Loucy (cell line): ENCODE measurements around the gene RELT.

Experiments
- H2AFZ ChIP-seq: fragments of 200-600 bp; sonication (generic); 2 replicates; pipeline ENCODE4 v1.6.0; 2016; ENCODE audit warnings: antibody characterized with exemption, mild to moderate bottlenecking, low read length, moderate library complexity
- H3F3A ChIP-seq: fragments of 200-600 bp; 2 replicates; pipeline ENCODE4 v1.6.0; 2016; ENCODE audit warnings: antibody characterized with exemption, low read depth, mild to moderate bottlenecking
- H3K27me3 ChIP-seq: fragments of 200-600 bp; sonication (generic); 2 replicates; pipeline ENCODE4 v1.6.1; 2014; ENCODE audit warnings: low read length, mild to moderate bottlenecking; ENCODE audit not compliant: insufficient read depth, poor library complexity, severe bottlenecking
- H3K36me3 ChIP-seq: fragments of 200-600 bp; sonication (generic); 2 replicates; pipeline ENCODE4 v1.6.1; 2016; ENCODE audit warnings: low read length; ENCODE audit not compliant: insufficient read depth
- H3K4me1 ChIP-seq: fragments of 200-600 bp; sonication (generic); 2 replicates; pipeline ENCODE4 v1.5.1; 2014; ENCODE audit warnings: low read length, mild to moderate bottlenecking; ENCODE audit not compliant: insufficient read depth, poor library complexity, severe bottlenecking
- H3K4me2 ChIP-seq: fragments of 200-600 bp; sonication (generic); 2 replicates; pipeline ENCODE4 v1.6.0; 2014; ENCODE audit warnings: antibody characterized with exemption, low read length, low read depth, mild to moderate bottlenecking; ENCODE audit not compliant: poor library complexity, severe bottlenecking
- H3K4me3 ChIP-seq: fragments of 200-600 bp; sonication (generic); 2 replicates; pipeline ENCODE4 v1.5.1; 2014; ENCODE audit warnings: low read length, mild to moderate bottlenecking, mixed read lengths; ENCODE audit not compliant: poor library complexity, severe bottlenecking
- H3K79me2 ChIP-seq: fragments of 200-600 bp; sonication (generic); 2 replicates; pipeline ENCODE4 v1.6.1; 2014; ENCODE audit warnings: low read length; ENCODE audit not compliant: insufficient read depth
- H3K9ac ChIP-seq: fragments of 200-600 bp; sonication (generic); 2 replicates; pipeline ENCODE4 v1.6.0; 2014; ENCODE audit warnings: mild to moderate bottlenecking, low read depth, low read length, moderate library complexity; ENCODE audit not compliant: poor library complexity, severe bottlenecking
- H3K9me2 ChIP-seq: fragments of 200-600 bp; sonication (generic); replicated peaks from 2 replicates; pipeline ENCODE4 v1.6.1; 2016; ENCODE audit warnings: low read depth, low read length, mixed read lengths
- H3K9me3 ChIP-seq: fragments of 200-600 bp; sonication (generic); 2 replicates; pipeline ENCODE4 v1.6.1; 2014; ENCODE audit warnings: mild to moderate bottlenecking, antibody characterized with exemption, low read length, low read depth; ENCODE audit not compliant: insufficient read depth
- H4K20me1 ChIP-seq: fragments of 200-600 bp; sonication (generic); 2 replicates; pipeline ENCODE4 v1.6.0; 2014; ENCODE audit warnings: antibody characterized with exemption, low read length, mild to moderate bottlenecking; ENCODE audit not compliant: insufficient read depth, poor library complexity, severe bottlenecking
- CTCF ChIP-seq: fragments of 200-600 bp; sonication (generic); conservative IDR thresholded peaks from 2 replicates; pipeline ENCODE4 v1.5.1; 2014; ENCODE audit warnings: mild to moderate bottlenecking, antibody characterized with exemption, low read length
- EZH2phosphoT487 ChIP-seq: fragments of 200-600 bp; IDR thresholded peaks from 2 replicates; pipeline ENCODE4 v1.6.1; 2018; ENCODE audit warnings: antibody characterized with exemption, mild to moderate bottlenecking, moderate library complexity, borderline replicate concordance

The RELT gene

GRCh38 chr11:73381589-73381988, 5.4 kb downstream of the RELT start:
- Histone ChIP-seq H3K9ac (peak overlapping the region; percentile 20), H3K4me1 (peaks cover 84% of the 10 kb centered on the region), H3K9me2 (no peaks in the 10 kb centered on the region), H3K79me2 (peaks cover 100% of the 10 kb centered on the region), H2AFZ (no peak overlapping the region), H3K4me2 (peak overlapping the region; percentile 87), H4K20me1 (peaks cover 86% of the 10 kb centered on the region), H3K27me3 (peaks cover 4% of the 10 kb centered on the region), H3K9me3 (no peaks in the 10 kb centered on the region), H3K36me3 (no peaks in the 10 kb centered on the region), H3K4me3 (no peak overlapping the region), H3F3A (no peaks in the 10 kb centered on the region)
- TF ChIP-seq EZH2phosphoT487 = no peak
- no peak for TF ChIP-seq CTCF

- H3K27me3 ChIP-seq = no peaks in the 10 kb centered on the region
- H3K4me2 ChIP-seq = peak overlapping the region; percentile 87
- no peaks in the 10 kb centered on the region for H3K9me3 ChIP-seq
- H3K79me2 ChIP-seq = peaks cover 100% of the 10 kb centered on the region
- no peaks in the 10 kb centered on the region for H3K9me2 ChIP-seq
- H3K36me3 ChIP-seq = no peaks in the 10 kb centered on the region
- H3F3A ChIP-seq = no peaks in the 10 kb centered on the region
- no peak overlapping the region for H3K4me3 ChIP-seq
- H4K20me1 ChIP-seq = peaks cover 82% of the 10 kb centered on the region
- H3K4me1 ChIP-seq = peaks cover 90% of the 10 kb centered on the region
- TF ChIP-seq EZH2phosphoT487 (no peak), CTCF (no peak)
- H2AFZ ChIP-seq = no peak overlapping the region
- H3K9ac ChIP-seq = no peak overlapping the region
Measured at GRCh38 chr11:73382183-73382582, 6.0 kb downstream of the RELT start.

- H3K4me1 ChIP-seq = peaks cover 90% of the 10 kb centered on the region
- peaks cover 100% of the 10 kb centered on the region for H3K79me2 ChIP-seq
Measured at GRCh38 chr11:73382747-73383146, 6.5 kb downstream of the RELT start.

More at GRCh38 chr11:73382747-73383146, 6.5 kb downstream of the RELT start:
- Histone ChIP-seq H2AFZ (no peak overlapping the region), H3K9me3 (no peaks in the 10 kb centered on the region), H3K4me2 (peak overlapping the region; percentile 87), H3K27me3 (no peaks in the 10 kb centered on the region), H3K4me3 (no peak overlapping the region), H3F3A (no peaks in the 10 kb centered on the region), H3K36me3 (no peaks in the 10 kb centered on the region), H4K20me1 (peaks cover 78% of the 10 kb centered on the region), H3K9me2 (no peaks in the 10 kb centered on the region), H3K9ac (peak overlapping the region; percentile 33)
- TF ChIP-seq EZH2phosphoT487 = no peak
